IMR-90 (cell line): ENCODE data around the gene EAF1. TPM values are rescaled to one million over a fixed set of nuclear protein-coding genes. Genes with fewer than 3 reads are reported as not detected.

ENCODE experiments used
- ATAC-seq: fragments of 200-7000 bp; cut with Tn5 transposase; 2 replicates; pipeline ENCODE4 v1.9.1; 2020; ENCODE audit warnings: low read depth, mild to moderate bottlenecking, moderate library complexity
- BruUV-seq: library from RNA; stranded (reverse); fragments of 400-500 nt; replicated peaks from 2 replicates; lab custom pipeline; 2021; lab: Mats Ljungman, UMichigan
- CTCF ChIA-PET: fragments of 300-600 bp; formaldehyde crosslinking; extraction: SDS; loops from one replicate; lab custom pipeline; 2021; ENCODE audit warnings: antibody characterized with exemption; lab: Yijun Ruan, JAX
- POLR2A ChIA-PET: fragments of 300-600 bp; sonication (Branson Sonifier 250); formaldehyde crosslinking; loops from one replicate; lab custom pipeline; 2022; ENCODE audit warnings: antibody characterized with exemption; ENCODE audit not compliant: unreplicated experiment; lab: Charles Lee
- DNase-seq: peaks from one replicate; pipeline ENCODE4 v3.0.0; 2013
- H2AFZ ChIP-seq: replicated peaks from 2 replicates; pipeline ENCODE3; 2013; ENCODE audit warnings: low read length, mild to moderate bottlenecking; ENCODE audit not compliant: poor library complexity
- H2AK5ac ChIP-seq: 2 replicates; pipeline ENCODE4 v1.6.1; 2013; ENCODE audit warnings: low read depth, low read length, inconsistent platforms
- H2AK9ac ChIP-seq: replicated peaks from 2 replicates; pipeline ENCODE3; 2013; ENCODE audit warnings: mild to moderate bottlenecking, low read depth, low read length, moderate library complexity; ENCODE audit not compliant: poor library complexity
- H2BK120ac ChIP-seq: 2 replicates; pipeline ENCODE4 v1.6.1; 2013; ENCODE audit warnings: low read depth, low read length, inconsistent platforms
- H2BK15ac ChIP-seq: 3 replicates; pipeline ENCODE4 v1.6.1; 2013; ENCODE audit warnings: low read depth, low read length, inconsistent platforms
- H2BK20ac ChIP-seq: 2 replicates; pipeline ENCODE4 v1.6.1; 2013; ENCODE audit warnings: low read depth, mild to moderate bottlenecking, inconsistent platforms, low read length, moderate library complexity
- H2BK5ac ChIP-seq: 2 replicates; pipeline ENCODE4 v1.6.1; 2013; ENCODE audit warnings: mild to moderate bottlenecking, low read depth, low read length, inconsistent platforms; ENCODE audit not compliant: poor library complexity, severe bottlenecking
- H3K14ac ChIP-seq: replicated peaks from 2 replicates; pipeline ENCODE4 v1.6.1; 2013; ENCODE audit warnings: low read depth, low read length, inconsistent platforms
- H3K18ac ChIP-seq: 2 replicates; pipeline ENCODE4 v1.6.1; 2013; ENCODE audit warnings: low read depth, low read length, control low read depth
- H3K23ac ChIP-seq: 2 replicates; pipeline ENCODE4 v1.6.1; 2013; ENCODE audit warnings: low read depth, low read length, inconsistent platforms
- H3K27ac ChIP-seq: 2 replicates; pipeline ENCODE4 v1.5.1; 2013; ENCODE audit warnings: mild to moderate bottlenecking, control low read depth, low read length; ENCODE audit not compliant: insufficient read depth
- H3K27me3 ChIP-seq: 2 replicates; pipeline ENCODE4 v1.6.1; 2013; ENCODE audit warnings: low read length; ENCODE audit not compliant: control insufficient read depth, insufficient read depth
- H3K36me3 ChIP-seq: 2 replicates; pipeline ENCODE4 v1.6.1; 2013; ENCODE audit warnings: low read length, mixed read lengths; ENCODE audit not compliant: control insufficient read depth, insufficient read depth
- H3K4ac ChIP-seq: 2 replicates; pipeline ENCODE4 v1.6.1; 2013; ENCODE audit warnings: low read depth, low read length, inconsistent platforms
- H3K4me1 ChIP-seq: 2 replicates; pipeline ENCODE4 v1.6.1; 2013; ENCODE audit warnings: low read length, mixed read lengths; ENCODE audit not compliant: control insufficient read depth, insufficient read depth
- H3K4me2 ChIP-seq: 2 replicates; pipeline ENCODE4 v1.6.1; 2013; ENCODE audit warnings: low read depth, mild to moderate bottlenecking, control low read depth, low read length, moderate library complexity
- H3K4me3 ChIP-seq: 2 replicates; pipeline ENCODE4 v1.5.1; 2013; ENCODE audit warnings: low read depth, mild to moderate bottlenecking, control low read depth, low read length, moderate library complexity; ENCODE audit not compliant: insufficient read depth
- H3K56ac ChIP-seq: 2 replicates; pipeline ENCODE4 v1.6.1; 2013; ENCODE audit warnings: low read length, inconsistent platforms; ENCODE audit not compliant: insufficient read depth; ENCODE audit errors: extremely low read depth
- H3K79me1 ChIP-seq, 2 experiments: 2 replicates each; pipeline ENCODE4 v1.6.1; 2013; ENCODE audit warnings: low read length in 2 of 2, inconsistent platforms in 1 of 2, low read depth in 1 of 2
- H3K9ac ChIP-seq: 2 replicates; pipeline ENCODE4 v1.6.1; 2013; ENCODE audit warnings: low read depth, low read length, control low read depth
- H3K9me1 ChIP-seq: 2 replicates; pipeline ENCODE4 v1.6.1; 2013; ENCODE audit warnings: low read length, inconsistent platforms; ENCODE audit not compliant: insufficient read depth
- H3K9me3 ChIP-seq: 2 replicates; pipeline ENCODE4 v1.6.1; 2013; ENCODE audit warnings: low read length; ENCODE audit not compliant: control insufficient read depth, insufficient read depth
- H4K20me1 ChIP-seq: 2 replicates; pipeline ENCODE4 v1.6.1; 2013; ENCODE audit warnings: low read length, inconsistent platforms; ENCODE audit not compliant: insufficient read depth
- H4K5ac ChIP-seq: 2 replicates; pipeline ENCODE4 v1.6.1; 2013; ENCODE audit warnings: mild to moderate bottlenecking, low read depth, low read length, control low read depth
- H4K8ac ChIP-seq, 2 experiments: 2 replicates each; pipeline ENCODE4 v1.6.1; 2013; ENCODE audit warnings: low read depth in 2 of 2, low read length in 2 of 2, control low read depth in 1 of 2, inconsistent platforms in 1 of 2
- H4K91ac ChIP-seq: 2 replicates; pipeline ENCODE4 v1.6.1; 2013; ENCODE audit warnings: low read depth, low read length, inconsistent platforms; ENCODE audit not compliant: insufficient read depth
- BHLHE40 ChIP-seq: fragments of 150-350 bp; IDR thresholded peaks from 2 replicates; pipeline ENCODE4 v1.6.1; 2016; ENCODE audit warnings: mild to moderate bottlenecking, low read depth, low read length
- CEBPB ChIP-seq: IDR thresholded peaks from 2 replicates; pipeline ENCODE4 v1.6.1; 2012; ENCODE audit warnings: low read depth, low read length, improper control_type of control experiment
- CHD1 ChIP-seq: IDR thresholded peaks from 2 replicates; pipeline ENCODE4 v1.6.1; 2012; ENCODE audit warnings: low read depth, low read length, improper control_type of control experiment
- CTCF ChIP-seq: conservative IDR thresholded peaks from 2 replicates; pipeline ENCODE4 v1.5.1; 2012; ENCODE audit warnings: mild to moderate bottlenecking, low read depth, low read length, improper control_type of control experiment
- FOS ChIP-seq: fragments of 150-350 bp; IDR thresholded peaks from 2 replicates; pipeline ENCODE4 v1.6.1; 2016; ENCODE audit warnings: low read depth, low read length
- MAFK ChIP-seq: IDR thresholded peaks from 2 replicates; pipeline ENCODE4 v1.6.1; 2012; ENCODE audit warnings: low read depth, low read length, improper control_type of control experiment
- MAZ ChIP-seq: IDR thresholded peaks from 2 replicates; pipeline ENCODE4 v1.6.1; 2012; ENCODE audit warnings: low read depth, mild to moderate bottlenecking, low read length, improper control_type of control experiment, moderate library complexity, borderline replicate concordance
- MXI1 ChIP-seq: IDR thresholded peaks from 2 replicates; pipeline ENCODE4 v1.6.1; 2012; ENCODE audit warnings: low read depth, mild to moderate bottlenecking, low read length, moderate library complexity, borderline replicate concordance
- NFE2L2 ChIP-seq: fragments of 150-350 bp; IDR thresholded peaks from 2 replicates; pipeline ENCODE4 v1.6.1; 2016; ENCODE audit warnings: low read depth, mild to moderate bottlenecking, low read length
- POLR2A ChIP-seq: IDR thresholded peaks from 2 replicates; pipeline ENCODE4 v1.6.1; 2012; ENCODE audit warnings: mild to moderate bottlenecking, low read depth, low read length
- RAD21 ChIP-seq: IDR thresholded peaks from 2 replicates; pipeline ENCODE4 v1.6.1; 2012; ENCODE audit warnings: low read length, improper control_type of control experiment
- RCOR1 ChIP-seq: IDR thresholded peaks from 2 replicates; pipeline ENCODE4 v1.6.1; 2012; ENCODE audit warnings: mild to moderate bottlenecking, low read length, improper control_type of control experiment; ENCODE audit not compliant: insufficient replicate concordance
- RFX5 ChIP-seq: IDR thresholded peaks from 2 replicates; pipeline ENCODE4 v1.8.0; 2012; ENCODE audit warnings: low read depth, mild to moderate bottlenecking, low read length, moderate library complexity
- SMC3 ChIP-seq: fragments of 150-350 bp; IDR thresholded peaks from 2 replicates; pipeline ENCODE4 v1.6.1; 2016; ENCODE audit warnings: low read depth, mild to moderate bottlenecking, antibody characterized with exemption, low read length, moderate library complexity
- WGBS, 2 experiments: methylation state at CpG; one replicate each; pipeline versions ENCODE4 v1.1.5 to v1.1.7; 2013; ENCODE audit warnings: missing lambda C conversion rate in 2 of 2; ENCODE audit not compliant: insufficient read length in 1 of 2; ENCODE audit errors: extremely low coverage in 2 of 2; 5-methylcytosine and 5-hydroxymethylcytosine counted together
- dilution Hi-C: fragments of 300-500 bp; cut with HindIII; formaldehyde crosslinking; loops from one replicate; pipeline ENCODE4 v1.14.3; 2018; ENCODE audit warnings: low sequenced_read_pairs; ENCODE audit not compliant: unreplicated experiment
- in situ Hi-C: fragments of 300-500 bp; cut with MboI; formaldehyde crosslinking; loops from 3 replicates; pipeline ENCODE4 v1.14.3; 2019; ENCODE audit warnings: low sequenced_read_pairs, inconsistent platforms, mixed read lengths
- intact Hi-C: fragments of 100-400 bp; cut with micrococcal nuclease; formaldehyde crosslinking; loops from 2 replicates; pipeline ENCODE4 v1.10.0; 2022
- polyA plus RNA-seq, 3 experiments: library from polyadenylated mRNA; depleted of rRNA; stranded (reverse); fragments of >200 nt; gene quantifications; 2 replicates each; pipeline ENCODE4 v1.2.3, GENCODE V29; 2012; ENCODE audit warnings: low replicate concordance in 1 of 3
- total RNA-seq: library from RNA; depleted of rRNA; stranded (reverse); fragments of >200 nt; gene quantifications from 2 replicates; pipeline ENCODE4 v1.2.3, GENCODE V29; 2012
- TF ChIP-seq, protein P1 (sequence below): fragments of 150-350 bp; IDR thresholded peaks from 2 replicates; pipeline ENCODE4 v1.6.1; 2016; ENCODE audit warnings: low read depth, mild to moderate bottlenecking, low read length, moderate library complexity, borderline replicate concordance
- TF ChIP-seq, protein P2 (sequence below): fragments of 150-350 bp; IDR thresholded peaks from 2 replicates; pipeline ENCODE4 v1.6.1; 2017; ENCODE audit warnings: mild to moderate bottlenecking, antibody characterized with exemption, low read length, low read depth

Gene EAF1
- total and polyA plus RNA-seq, 2 of the 4 experiments (the other 2 are of a cell fraction) = 7.0 to 21.3 TPM

- in situ Hi-C loops = no loop called here
- Histone ChIP-seq H3K18ac (no peak overlapping the region), H3K14ac (no peak overlapping the region), H3K4ac (no peak overlapping the region), H2BK20ac (no peak overlapping the region), H4K8ac (no peak overlapping the region), H2BK15ac (no peak overlapping the region), H3K9ac (no peak overlapping the region), H2BK120ac (no peak overlapping the region), H3K4me2 (no peak overlapping the region), H3K36me3 (no peaks in the 10 kb centered on the region), H2AK9ac (no peak overlapping the region), H3K4me3 (no peak overlapping the region), H2AK5ac (no peak overlapping the region), H3K23ac (no peak overlapping the region), H2AFZ (no peak overlapping the region), H4K20me1 (no peaks in the 10 kb centered on the region; the same call in 1 of the 2 replicates), H3K4me1 (no peaks in the 10 kb centered on the region), H3K27me3 (no peaks in the 10 kb centered on the region; the same call in 1 of the 2 replicates), H3K9me1 (no peaks in the 10 kb centered on the region; the same call in 1 of the 2 replicates), H3K79me1 (no peaks in the 10 kb centered on the region), H4K91ac (no peak overlapping the region), H4K5ac (no peak overlapping the region), H3K56ac (no peak overlapping the region), H2BK5ac (no peak overlapping the region), H3K9me3 (peaks cover 2% of the 10 kb centered on the region; the same call in 1 of the 2 replicates), H3K27ac (no peak overlapping the region)
- intact Hi-C loops = no loop called here
- TF ChIP-seq RCOR1 (no peak), MAFK (no peak), CHD1 (no peak), NFE2L2 (no peak), SMC3 (no peak), RFX5 (no peak), CTCF (no peak), MAZ (no peak), FOS (no peak), BHLHE40 (no peak), MXI1 (no peak), RAD21 (no peak), POLR2A (no peak), CEBPB (no peak)
- TF ChIP-seq, protein P1, sequence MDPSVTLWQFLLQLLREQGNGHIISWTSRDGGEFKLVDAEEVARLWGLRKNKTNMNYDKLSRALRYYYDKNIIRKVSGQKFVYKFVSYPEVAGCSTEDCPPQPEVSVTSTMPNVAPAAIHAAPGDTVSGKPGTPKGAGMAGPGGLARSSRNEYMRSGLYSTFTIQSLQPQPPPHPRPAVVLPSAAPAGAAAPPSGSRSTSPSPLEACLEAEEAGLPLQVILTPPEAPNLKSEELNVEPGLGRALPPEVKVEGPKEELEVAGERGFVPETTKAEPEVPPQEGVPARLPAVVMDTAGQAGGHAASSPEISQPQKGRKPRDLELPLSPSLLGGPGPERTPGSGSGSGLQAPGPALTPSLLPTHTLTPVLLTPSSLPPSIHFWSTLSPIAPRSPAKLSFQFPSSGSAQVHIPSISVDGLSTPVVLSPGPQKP = no peak
- TF ChIP-seq, protein P2, sequence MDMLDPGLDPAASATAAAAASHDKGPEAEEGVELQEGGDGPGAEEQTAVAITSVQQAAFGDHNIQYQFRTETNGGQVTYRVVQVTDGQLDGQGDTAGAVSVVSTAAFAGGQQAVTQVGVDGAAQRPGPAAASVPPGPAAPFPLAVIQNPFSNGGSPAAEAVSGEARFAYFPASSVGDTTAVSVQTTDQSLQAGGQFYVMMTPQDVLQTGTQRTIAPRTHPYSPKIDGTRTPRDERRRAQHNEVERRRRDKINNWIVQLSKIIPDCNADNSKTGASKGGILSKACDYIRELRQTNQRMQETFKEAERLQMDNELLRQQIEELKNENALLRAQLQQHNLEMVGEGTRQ = no peak
- WGBS, 2 experiments = 60% methylated on average over 2 of the region's 9 CpGs; no CpG with 5 or more reads in 1 of the 2 experiments
- DNase-seq (no peak), ATAC-seq (no peak)
- POLR2A ChIA-PET = no interaction called here
- dilution Hi-C loops = no loop called here
- no TSS peak for BruUV-seq
- CTCF ChIA-PET = no interaction called here
These were observed 26.7 kb downstream of the EAF1 start for GRCh38 chr3:15453991-15454625.
